Measurements from ENCODE around the gene LRMDA.

The LRMDA gene

DNA sequence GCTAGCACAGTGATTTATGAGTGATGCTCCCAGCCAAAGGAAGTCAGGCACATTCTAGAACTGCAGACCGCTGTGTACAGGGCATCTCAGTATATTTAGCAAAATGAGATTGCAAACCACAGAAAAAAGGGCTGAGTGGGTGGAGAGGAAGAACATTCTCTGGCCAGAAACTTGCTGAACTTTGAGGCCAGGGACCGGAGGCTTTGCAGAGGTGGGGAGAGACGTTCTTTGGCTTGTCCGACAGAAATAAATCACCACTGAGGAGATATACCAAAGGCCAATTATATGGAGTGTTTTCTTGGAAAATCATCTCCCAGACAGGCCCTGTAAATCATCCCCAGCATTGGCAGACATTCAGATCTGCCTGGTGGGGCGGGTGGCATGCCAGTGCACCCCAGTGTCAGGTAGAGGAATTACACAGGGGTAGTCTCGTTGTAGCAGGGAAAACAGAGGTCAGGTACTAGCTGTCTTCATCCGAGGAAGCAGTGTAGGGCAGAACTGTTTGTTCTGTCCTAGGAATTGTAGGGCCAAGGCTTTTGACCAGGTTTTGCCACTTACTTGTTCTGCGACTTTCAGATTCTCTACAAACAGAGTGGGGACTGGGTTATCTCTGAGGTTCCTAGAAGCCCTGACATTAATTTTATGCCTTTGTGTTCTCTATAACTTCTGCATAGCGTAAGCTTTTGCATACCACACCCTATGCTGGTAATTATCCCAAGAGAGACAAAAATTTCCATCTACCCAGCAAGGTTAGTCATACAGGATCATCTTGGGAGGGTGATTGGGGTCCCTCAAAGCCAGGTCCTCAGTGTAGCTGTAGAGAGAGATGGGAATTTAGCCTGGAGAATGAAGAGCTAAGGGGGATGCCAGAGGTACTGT lies 655.6 kb downstream of the LRMDA start:
- peak; percentile 61 for DNase-seq (ENCODE audit: low spot score)

DNA sequence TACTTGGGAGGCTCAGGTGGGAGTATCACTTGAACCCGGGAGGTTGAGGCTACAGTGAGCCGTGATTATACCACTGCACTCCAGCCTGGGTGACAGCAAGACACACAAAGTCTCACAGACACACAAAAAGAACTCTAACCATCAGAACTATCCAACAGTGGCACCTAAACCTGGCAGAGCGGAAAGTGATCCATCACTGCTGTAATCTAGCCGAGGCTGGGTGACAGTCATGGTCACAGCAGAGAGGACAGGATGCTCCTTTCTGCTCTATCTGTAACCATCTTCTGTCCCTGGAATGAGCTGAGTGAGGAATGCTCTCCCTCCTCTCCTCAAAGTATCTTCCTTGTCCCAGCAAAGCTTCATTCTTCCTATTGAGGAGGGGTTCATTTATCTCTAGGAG lies 656.6 kb downstream of the LRMDA start:
- no peak for DNase-seq (ENCODE audit: low spot score)

DNA sequence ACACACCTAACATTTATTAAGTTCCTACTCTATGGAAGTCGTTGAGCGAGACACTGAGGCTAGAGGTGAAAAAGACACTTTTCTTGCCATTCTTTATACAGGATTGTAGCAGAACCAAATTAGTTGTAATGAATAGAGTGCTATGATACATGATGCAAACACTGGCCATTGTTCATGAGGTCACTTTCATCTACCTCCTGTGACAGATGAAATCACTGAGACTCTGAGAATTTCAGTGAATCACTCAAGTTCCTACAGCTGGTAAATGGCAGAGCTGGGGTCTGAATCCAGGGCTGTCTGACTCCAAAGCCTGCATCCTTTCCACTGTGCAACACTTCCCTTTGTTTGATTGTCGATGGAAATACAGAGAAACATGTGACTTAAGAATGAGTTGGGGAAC lies 657.6 kb downstream of the LRMDA start:
- no peak for DNase-seq (ENCODE audit: low spot score)

DNA sequence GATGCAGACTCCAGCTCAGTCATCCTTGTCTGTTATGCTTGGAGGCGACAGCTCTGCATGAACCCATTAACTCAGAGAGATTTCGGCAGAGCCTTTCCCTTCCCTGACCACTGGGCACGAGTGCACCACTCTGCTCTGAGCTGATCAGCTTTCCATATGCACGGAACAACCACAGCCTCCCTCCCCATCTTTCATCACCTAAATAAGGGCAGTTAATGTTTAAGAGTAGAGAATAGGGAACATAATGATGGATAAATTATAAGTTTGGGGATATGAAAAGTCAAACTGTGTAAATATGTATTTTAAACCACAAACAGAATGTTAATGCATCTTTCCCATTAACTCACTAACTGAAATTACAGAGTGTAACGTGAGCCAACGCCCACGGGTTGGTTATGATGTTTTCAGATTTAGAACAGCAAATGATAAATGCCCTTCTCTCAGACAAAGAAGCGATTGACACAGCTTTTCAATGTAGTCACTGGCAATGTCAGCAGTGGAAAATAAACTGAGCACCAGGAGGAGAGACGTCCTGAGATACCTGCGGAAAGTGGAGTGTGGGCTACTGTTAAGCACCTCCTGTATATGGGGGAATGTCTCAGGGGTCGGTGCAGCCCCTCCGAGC lies 658.2 kb downstream of the LRMDA start:
- no peak for DNase-seq (ENCODE audit: low spot score)

DNA sequence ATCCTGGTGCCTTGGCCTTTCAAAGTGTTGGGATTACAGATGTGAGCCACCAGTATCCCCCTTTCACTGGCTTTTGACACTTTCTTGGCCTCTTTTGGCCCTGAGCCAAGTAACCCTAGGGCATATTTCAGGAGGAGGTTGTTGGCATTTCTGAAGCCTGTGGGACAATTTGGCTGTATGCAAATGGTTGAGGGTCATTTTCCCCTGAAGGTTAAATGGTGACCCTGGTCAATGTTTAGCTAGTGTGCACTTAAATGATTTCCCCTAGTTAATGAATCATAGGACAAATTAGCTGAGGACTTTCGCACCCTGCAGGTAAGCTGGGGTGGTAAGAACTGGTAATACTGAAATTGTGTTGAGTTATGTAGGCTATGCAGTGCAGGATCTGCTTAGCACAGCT lies 660.5 kb downstream of the LRMDA start:
- DNase-seq (ENCODE audit: low spot score), result no peak

DNA sequence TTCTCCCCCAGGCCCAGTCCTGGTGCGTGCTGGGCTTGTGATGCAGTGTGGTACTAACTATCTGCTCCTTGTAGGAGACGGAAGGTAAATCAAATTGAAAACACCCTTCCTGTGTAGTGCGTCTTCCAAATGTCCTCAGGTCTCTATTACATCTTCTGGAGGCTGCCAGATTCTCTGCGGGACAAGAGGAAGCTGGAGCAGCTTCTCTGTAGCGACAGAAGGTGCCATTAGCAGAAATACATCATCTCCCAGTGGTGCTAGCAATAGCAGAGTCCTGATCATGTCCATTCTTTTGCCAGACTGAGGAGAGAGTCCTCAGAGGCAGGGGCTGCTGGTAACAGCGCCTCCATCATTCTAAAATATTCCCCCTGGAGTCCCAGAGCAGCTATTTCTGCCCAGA lies 675.2 kb downstream of the LRMDA start:
- no peak for DNase-seq (ENCODE audit: low spot score)

DNA sequence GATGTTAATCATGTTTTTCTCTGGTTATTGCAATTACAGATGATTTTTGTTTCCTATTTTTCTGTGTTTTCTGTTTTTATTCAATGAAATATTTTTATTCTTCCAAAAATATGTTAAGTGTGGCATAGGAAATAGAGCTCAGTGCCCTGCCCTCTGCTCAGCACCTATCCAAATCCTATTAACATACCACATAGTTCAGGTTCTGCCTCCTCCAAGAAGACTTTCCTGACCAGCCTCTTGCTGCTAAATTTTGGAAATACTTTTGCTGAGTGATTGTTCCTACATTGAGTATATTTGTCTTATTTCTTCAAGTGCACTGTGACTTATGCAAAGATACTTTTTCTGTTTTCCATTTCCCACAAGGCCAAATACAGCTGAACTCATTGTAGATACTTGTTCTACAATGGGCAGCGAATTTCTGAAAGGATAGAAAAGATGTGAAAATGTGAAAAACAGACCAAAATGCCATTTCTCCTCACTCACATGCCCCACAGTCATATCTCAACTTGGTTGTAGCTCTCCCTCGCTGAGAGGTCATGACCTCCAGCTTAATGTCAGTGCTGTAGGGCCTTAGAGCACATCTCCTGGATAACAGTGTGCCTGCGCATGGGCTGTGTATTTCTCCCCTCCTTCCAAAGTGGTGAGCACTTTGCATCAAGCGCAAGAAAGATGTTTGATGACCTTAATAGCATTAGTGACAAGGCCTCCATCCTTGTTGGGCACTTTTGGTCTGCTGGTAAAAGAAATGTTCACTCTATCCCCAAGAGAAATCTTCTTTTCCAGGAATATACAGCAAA lies 677.3 kb downstream of the LRMDA start:
- DNase-seq (ENCODE audit: low spot score), result no peak

DNA sequence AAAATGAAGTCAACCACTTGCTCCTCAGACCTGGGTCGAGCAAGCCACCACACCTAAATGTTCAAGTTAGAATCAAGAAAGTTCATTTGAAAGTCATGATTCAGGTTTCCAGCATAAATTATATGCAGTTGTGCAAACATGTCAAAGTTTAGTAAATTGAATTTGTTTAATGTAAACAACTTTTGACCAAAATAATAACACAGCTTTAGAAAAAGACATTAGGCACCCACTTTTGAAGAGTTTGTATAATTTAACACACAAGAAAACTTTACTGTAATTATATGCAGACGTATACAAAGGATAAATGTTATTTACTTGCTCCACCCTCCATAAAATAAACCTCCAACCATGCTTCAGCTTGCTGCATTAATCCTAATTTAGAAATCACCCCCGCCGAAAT lies 680.0 kb downstream of the LRMDA start:
- no peak for DNase-seq (ENCODE audit: low spot score)

DNA sequence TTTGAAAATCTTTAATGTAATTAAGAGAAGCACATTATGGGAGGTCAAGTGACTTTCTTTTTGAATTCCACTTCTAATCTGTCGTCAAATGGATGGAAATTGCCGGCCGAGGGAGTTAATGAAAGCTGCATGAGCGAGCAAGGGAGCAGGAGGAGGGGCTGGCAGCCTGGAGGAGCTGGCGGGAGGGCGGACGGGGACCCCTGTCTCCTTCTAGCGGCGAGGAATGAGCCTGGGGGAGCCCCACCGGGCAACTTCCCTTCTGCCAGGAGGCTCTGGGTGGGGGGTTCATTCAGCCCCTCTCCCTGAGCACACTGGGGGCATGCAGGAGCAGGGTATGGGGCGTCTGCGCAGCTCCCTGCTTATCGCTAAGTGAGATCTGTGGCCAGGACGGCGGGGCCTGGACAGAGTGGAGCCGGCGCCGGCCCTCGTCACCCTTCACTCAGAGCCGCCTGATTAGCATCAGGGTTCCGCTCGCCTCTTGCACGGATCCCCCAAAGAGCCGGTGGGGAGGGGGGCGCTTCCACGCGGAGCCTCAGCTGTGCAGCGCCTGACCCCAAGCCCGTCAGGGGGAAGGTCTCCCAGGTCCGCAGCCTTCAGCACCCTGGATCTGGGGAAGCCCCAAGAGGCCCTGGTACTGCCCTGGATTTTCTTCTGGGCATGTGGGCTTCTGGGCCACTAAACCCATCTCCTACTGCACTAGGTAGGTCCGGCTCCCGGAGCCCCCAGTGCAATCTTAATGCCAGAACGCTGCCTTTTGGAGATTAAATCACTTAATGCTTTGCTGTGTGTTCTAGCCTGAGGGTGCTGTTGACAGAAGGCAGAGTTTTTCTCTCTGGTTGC lies 680.8 kb downstream of the LRMDA start:
- no peak for DNase-seq (ENCODE audit: low spot score)

DNA sequence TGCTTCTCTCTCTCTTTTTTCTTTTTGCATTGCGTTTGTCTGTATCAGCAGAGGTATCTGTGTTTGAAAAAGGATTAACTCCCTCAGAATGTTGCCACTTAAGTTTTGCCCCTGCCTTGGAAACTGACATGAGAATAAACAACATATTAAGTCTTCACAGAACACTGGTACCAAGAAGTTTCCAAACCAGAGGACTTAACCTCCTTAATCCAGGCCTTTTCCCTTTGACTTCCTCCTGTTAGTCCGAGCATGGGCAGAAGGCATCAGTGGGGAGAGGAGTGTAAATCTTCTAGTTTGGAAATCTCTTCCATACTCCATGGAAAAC lies 681.4 kb downstream of the LRMDA start:
- no peak for DNase-seq (ENCODE audit: low spot score)

DNA sequence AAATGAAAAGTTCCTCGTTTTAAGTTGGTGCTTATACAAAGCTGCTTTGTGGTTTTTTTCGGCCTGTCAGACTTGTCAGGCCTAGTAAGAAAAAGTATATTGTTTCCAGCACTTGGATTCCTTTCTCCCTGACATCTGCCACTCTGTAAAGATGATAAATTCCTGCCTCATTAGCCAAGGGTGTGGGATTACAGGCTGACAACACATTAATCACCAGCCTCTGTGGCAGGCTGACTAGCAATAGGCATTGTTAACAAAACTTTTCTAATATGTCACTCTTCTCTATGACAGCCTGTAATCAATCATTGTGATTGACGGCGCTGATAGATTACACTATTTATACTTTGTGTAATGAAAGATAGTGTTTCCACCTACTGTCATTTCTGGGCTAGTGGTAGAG lies 682.5 kb downstream of the LRMDA start:
- DNase-seq (ENCODE audit: low spot score), result no peak

DNA sequence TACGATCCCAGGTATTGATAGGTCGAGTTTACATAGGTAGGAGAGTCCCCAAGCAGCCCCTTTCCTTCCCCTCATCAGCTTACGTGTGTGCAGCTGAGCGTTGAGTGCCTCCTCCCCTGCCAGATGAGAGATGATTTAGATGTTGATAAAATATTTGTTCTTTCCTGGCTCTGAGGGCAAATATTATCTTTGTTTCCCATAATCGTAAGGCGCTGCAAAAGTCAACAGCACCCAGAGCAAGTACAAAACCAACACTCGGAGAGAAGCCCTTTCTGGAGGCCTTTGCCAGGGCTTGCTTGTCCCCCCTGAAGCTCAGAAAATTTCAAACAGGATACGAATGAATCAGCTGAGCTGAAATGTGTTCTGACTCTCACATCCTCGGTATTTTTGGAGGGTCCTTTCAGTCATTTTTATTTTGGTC lies 683.2 kb downstream of the LRMDA start:
- DNase-seq (ENCODE audit: low spot score), result no peak

DNA sequence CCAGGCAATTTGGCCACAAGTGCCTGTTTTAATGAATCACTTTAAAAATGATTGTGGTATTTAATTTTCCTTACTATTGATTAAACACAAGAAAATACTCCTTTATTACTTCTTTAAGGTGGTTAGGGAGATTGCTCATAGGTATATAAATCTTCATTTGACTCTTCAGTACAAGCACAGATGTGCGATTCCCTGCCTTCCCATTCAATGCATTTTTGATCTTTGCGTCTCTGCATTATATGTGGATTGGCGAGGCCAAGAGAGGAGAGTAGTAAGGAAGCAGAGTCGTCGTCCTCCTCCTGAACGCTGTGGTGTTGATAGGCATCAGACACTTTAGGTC lies 683.7 kb downstream of the LRMDA start:
- no peak for DNase-seq (ENCODE audit: low spot score)

DNA sequence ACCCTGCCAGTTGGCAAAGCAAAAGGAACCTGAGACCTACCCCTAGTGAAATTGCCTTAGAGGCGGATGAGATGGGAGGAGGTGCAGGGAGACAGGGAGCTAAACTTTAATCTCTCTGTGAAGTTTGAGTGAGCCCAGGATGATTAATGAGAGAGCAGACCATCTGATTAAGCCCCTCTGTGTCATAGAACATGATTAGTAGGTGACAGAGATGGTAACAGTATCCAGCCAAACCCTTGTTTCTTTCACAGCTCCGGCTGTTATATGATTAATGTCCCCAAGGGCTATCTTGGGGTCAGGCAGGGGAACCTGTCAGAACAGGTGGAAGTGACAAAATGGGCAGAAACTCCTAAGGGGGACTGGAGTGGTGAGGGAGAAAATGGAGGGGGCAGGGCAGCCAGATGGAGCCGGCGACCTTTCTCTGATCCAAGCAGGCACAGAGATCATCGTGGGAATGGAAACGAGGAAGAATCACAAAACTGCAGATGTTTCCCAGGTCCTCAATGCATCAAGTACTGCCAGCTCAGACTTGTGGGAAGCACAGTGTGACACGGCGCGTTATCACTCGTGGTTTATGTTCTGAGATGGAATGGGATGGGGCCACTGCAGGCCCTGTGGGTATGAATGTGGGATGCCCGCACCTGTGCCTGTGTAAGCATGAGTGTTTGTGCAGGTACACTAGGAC lies 684.2 kb downstream of the LRMDA start:
- DNase-seq (ENCODE audit: low spot score), result no peak

DNA sequence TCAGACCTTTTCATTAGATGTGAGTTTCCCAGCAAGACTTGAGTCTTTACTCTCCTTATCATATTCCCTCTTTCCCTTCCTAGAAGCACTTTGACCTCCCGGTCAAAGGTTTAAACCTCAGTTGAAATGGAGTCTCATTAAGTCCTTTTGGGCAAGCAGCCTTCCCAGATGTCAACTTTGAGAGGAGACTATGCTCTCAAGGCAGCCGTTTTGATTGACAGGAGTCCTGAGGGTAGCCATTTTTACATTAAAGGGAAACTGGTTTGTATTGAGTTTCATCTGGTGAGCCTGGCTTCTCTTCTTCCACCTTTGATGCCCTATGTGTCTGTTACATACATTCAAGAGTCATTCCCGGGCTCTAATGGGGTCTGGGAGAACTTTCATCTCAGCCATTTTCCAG lies 685.1 kb downstream of the LRMDA start:
- no peak for DNase-seq (ENCODE audit: low spot score)

DNA sequence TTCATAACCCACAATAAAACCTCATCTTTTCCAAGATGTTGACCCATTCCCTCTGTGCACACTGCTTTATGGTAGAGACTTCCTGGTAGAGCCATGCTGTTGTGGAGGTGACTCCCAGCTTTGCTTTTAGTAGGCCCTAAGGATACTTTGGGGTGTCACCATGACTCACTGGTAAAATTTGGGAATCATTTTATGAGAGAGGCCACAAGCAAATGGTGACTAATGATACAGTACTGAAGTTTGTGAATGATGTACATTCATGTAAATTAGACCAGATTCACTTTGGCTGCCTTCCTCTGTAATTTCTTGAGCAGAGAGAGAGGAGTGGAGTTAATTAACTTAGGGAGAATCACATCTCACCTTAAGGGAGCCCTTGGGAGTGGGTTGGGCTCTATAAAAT lies 686.5 kb downstream of the LRMDA start:
- DNase-seq (ENCODE audit: low spot score), result no peak

DNA sequence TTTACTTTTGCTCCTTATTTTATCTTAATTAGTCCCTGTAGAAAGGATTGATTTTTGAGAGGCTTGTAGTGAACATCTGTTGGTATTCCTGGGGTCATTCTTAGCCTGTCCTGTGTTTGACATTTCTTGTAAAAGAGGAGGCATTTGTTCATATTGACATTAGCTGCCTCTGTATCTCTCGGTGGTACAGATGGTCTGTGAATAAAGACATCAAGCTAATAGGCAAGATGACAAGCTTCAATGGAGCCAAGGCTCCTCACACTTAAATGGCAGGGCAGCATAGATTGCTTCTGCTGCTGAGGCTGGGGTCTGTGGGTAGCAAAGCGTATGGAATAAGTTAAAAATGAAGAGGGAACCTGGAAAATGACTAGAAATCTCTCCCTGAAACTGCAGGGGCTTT lies 687.6 kb downstream of the LRMDA start:
- no peak for DNase-seq (ENCODE audit: low spot score)

DNA sequence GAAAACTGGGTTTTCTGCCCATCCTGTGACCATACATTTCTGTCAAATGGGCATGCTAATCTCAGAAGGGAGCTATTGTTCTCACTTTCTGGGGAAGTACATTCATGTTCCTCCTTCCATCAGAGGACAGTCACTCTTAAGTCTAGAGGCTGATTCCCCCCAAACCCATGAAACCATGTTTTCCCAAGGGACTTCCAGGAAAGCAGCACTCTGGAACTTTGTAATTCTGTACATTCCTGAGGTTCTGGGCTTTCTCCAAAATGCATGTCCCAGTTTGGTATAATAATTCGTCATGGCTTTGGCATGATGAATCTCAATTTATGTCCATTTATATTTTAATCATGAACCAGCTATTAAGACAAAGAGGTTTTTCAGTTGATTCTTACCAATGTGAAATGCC lies 688.1 kb downstream of the LRMDA start:
- no peak for DNase-seq (ENCODE audit: low spot score)

DNA sequence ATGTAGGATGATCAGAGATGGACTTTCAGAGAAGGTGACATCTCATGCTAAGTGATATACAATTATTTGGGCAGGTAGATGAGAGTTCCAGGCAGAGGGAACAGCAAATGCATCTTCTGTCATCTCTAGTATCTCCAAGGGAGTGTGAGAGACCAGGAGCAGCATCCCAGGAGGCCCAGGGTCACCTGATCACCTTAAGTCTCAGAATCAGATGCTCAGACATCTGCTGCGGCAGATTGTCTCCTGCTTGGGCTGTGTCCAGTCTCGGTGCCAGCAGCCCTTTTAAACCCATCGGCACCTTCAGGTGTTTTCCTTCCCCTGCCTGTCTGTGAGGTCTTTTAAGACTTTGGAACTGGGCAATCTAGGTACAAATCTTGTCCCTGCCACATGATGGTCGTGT lies 690.6 kb downstream of the LRMDA start:
- no peak for DNase-seq (ENCODE audit: low spot score)

DNA sequence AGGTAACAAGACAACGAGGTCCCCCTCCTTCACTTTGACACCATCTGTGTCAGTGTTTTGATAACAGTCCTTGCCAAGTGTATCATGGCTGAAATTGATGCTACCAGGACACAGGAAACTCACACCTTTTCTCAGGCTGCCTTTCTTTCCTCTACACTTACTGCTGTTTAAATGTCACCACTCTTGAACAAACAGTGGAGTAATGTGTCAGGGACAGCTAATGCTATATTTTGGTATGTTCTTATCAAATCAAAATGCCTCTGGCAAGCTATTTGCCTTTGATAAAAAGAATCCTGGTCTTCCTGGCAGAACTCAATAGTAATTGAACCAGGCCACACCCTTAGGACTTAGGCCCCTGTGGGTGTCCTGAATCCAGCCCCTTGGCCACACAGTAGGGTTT lies 692.9 kb downstream of the LRMDA start:
- DNase-seq (ENCODE audit: low spot score), result no peak

DNA sequence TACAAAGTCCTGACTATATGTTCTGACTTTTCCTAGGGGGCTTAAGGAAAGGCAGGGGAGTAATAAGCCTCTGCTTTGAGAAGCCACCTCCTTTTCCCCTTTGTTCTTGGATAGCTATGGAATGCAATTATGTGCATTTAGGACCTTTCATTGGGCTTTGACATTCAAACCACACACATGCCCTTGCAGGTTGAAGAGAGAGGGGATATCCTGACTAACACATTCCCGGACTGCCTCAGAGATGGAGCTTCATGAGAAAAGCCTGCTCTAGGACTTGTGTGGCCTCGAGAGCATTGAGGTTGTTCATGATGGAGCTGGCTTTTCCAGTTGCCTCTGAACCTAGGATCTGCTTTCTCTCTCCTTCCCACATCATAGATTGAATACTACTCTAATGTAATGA lies 694.5 kb downstream of the LRMDA start:
- DNase-seq (ENCODE audit: low spot score), result no peak

Data from iPS-NIHi11 (cell line).